NCI-H2227 (cell line): ENCODE data around the gene DEDD2.
"Not testable (repeated sequence)": the region's sequence is repeated elsewhere in the genome, so short reads cannot be mapped to it uniquely, and the experiment has no call there.

ENCODE experiments used
- DNase-seq: peaks from one replicate; lab custom pipeline; 2025; ENCODE audit not compliant: unreplicated experiment; lab: John Stamatoyannopoulos, UW

DEDD2 gene

GRCh38 chr19:42217520-42218437 lies at the start of gene DEDD2:
DEDD2 (minus strand) TSS chr19:42217677; CDS start chr19:42217007, 670 bp downstream.
- DNase-seq: peak; percentile 100

GRCh38 chr19:42266928-42267603 lies 49.6 kb upstream of the DEDD2 start:
- DNase-seq: not testable (repeated sequence)

DNA sequence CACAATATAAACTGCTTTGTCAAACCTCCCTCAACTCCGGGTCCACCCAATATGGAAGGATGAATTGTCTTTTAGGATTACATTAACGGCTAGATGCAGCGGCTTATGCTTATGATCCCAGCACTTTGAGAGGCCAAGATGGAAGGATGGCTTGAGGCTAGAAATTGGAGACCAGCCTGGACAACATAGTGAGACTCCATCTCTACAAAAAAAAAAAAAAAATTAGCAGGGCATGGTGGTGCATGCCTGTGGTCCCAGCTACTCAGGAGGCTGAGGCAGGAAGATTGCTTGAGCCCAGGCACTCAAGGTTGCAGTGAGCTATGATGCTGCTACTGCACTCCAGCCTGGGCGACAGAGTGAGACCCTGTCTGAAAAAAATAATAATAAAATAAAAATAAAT lies 48.6 kb upstream of the DEDD2 start:
- not testable (repeated sequence) for DNase-seq

- DNase-seq: no peak
Measured at GRCh38 chr19:42261763-42262162, 44.3 kb upstream of the DEDD2 start.

GRCh38 chr19:42257842-42258241 lies 40.4 kb upstream of the DEDD2 start:
- not testable (repeated sequence) for DNase-seq

- peak; percentile 90 for DNase-seq
Measured at GRCh38 chr19:42255766-42256745, 38.6 kb upstream of the DEDD2 start.

- peak; percentile 99 for DNase-seq
Measured at GRCh38 chr19:42254850-42255765, 37.6 kb upstream of the DEDD2 start, which contains the start of gene ERF. ERF (minus strand) TSS chr19:42255128; CDS start chr19:42254999, 129 bp downstream.

GRCh38 chr19:42254089-42254849 lies 36.8 kb upstream of the DEDD2 start:
- DNase-seq: peak; percentile 93

- peak; percentile 90 for DNase-seq
Measured at GRCh38 chr19:42253245-42254088, 36.0 kb upstream of the DEDD2 start.

GRCh38 chr19:42252365-42253244 lies 35.1 kb upstream of the DEDD2 start:
- peak; percentile 66 for DNase-seq

- DNase-seq: no peak
Measured at GRCh38 chr19:42251572-42252358, 34.3 kb upstream of the DEDD2 start.

DNA sequence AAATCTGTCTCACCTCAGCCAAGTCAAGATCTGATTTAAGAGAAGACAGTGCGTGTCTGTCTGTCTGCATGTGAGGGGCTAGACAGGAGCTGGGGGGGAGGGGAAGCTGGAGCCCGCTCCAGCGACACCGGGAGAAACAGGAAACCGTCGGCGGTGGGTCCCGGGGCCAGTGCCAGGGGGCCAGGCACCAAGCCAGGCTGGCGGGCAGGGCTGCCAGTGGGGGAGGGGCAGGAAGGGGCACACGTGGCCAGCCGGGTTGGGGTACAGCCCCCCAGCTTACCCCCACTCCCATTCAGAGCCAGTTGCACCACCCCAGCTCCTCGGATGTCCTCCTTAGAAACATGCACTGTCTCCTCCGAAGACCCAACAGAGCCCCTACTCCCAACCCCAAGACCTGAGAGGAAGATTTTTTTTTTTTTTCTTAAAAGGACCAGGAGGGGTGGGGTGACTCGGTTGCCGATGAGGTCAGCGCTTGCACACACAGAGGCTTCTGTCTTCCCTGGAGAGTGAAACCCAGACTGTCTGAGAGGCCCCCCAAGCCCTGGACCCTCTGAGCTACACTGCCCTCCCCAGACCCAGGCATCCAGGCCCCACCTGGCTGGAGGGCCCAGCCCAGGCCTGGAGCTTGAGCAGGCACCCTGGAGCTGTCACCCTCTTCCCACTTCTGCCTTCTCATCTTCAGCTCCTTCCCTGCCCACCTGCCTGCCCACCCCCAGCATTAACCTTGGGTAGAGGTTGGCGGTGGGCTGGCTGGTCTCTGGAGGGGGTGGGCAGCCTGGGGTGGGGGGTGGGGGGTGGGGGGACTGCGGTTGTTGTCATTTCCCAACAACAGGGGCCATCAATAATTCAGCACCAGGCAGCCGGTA lies 33.4 kb upstream of the DEDD2 start:
- DNase-seq: no peak

DNA sequence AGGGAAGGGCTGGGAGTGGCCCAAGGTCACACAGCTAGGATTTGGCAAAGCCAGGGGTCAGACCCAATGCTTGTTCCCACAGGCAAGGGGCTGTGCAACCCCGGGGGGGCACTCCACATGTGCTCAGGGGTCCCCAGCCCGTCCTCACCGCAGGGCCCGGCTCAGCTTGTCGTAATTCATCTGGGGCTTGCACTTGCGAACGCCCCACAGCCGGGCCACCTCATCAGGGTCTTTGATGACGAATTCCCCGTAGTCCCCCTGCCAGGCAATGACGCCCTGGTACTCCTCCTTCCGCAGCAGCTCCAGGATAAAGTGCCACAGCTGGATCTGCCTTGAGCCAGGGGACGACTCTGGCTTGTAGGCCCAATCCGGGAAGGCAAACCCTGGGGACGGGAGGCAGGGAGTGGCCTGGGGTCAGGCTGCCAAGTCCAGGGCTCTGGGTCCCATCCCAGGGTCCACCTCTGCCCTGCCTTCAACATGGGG lies 32.7 kb upstream of the DEDD2 start:
- DNase-seq: no peak

DNA sequence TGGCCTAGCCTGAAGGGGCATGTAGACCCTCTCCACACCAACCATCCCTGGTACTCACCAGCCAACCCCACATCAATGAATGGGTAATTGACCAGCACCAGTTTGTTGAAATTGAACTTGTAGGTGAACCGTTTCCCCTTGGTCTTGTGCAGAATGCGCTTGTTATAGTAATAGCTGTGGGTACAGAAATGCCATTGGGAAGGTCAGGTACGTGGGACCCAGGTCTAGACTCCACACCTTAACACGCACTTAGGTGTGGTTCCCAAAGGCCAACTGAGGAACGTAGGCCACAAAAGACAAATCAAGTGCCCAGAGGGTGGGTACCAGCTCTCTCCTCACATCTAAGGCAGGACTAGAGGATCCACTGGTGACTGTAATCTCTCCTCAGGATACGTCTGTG lies 32.3 kb upstream of the DEDD2 start:
- no peak for DNase-seq

DNA sequence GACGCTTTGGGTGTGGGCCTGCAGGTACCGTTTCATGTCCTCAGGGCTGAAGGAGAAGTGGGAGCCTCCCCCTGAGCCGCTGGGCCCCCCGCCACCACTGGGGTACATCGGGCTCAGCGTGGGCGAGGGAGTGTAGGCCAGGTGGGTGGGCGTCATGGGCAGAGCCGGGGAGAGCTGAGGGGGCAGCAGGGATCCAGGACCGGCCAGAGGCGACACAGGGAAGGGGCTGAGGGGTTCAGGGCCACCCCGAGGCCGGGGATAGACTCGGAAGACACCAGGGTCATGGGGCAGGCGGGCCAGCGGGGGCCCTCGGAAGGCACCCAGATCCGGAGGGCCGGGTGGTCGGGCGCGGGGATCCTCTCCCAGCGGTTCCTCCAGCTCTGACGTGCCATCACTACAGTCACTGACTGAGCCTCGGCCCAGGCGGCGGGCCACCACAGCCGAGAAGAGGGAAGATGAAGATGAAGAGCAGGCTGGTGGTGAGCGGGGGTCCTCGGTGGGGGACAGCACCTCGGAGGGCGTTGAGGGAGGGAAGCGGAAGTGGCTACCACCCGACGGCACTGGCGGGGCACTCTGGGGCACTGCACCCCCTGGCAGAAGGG lies 31.8 kb upstream of the DEDD2 start:
- DNase-seq: no peak
